ENCODE results near the gene CNPY1.
"Not testable (repeated sequence)": the region's sequence is repeated elsewhere in the genome, so short reads cannot be mapped to it uniquely, and the experiment has no call there.

Gene CNPY1

GRCh38 chr7:155565596-155565995 is 19.2 kb upstream of the CNPY1 start:
- TF ChIP-seq, protein P1, sequence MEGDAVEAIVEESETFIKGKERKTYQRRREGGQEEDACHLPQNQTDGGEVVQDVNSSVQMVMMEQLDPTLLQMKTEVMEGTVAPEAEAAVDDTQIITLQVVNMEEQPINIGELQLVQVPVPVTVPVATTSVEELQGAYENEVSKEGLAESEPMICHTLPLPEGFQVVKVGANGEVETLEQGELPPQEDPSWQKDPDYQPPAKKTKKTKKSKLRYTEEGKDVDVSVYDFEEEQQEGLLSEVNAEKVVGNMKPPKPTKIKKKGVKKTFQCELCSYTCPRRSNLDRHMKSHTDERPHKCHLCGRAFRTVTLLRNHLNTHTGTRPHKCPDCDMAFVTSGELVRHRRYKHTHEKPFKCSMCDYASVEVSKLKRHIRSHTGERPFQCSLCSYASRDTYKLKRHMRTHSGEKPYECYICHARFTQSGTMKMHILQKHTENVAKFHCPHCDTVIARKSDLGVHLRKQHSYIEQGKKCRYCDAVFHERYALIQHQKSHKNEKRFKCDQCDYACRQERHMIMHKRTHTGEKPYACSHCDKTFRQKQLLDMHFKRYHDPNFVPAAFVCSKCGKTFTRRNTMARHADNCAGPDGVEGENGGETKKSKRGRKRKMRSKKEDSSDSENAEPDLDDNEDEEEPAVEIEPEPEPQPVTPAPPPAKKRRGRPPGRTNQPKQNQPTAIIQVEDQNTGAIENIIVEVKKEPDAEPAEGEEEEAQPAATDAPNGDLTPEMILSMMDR (IDR thresholded peaks at IDR 0.05; ENCODE audit: low read depth, low read length): no peak
- no peak for DNase-seq (ENCODE audit: extremely low read depth, low read depth)

- DNase-seq (ENCODE audit: extremely low read depth, low read depth): not testable (repeated sequence)
Measured at GRCh38 chr7:155562976-155563375, 16.6 kb upstream of the CNPY1 start.

GRCh38 chr7:155562106-155562505 is 15.7 kb upstream of the CNPY1 start:
- TF ChIP-seq, protein P1 (IDR thresholded peaks at IDR 0.05; ENCODE audit: low read depth, low read length): no peak
- no peak for DNase-seq (ENCODE audit: extremely low read depth, low read depth)

DNA sequence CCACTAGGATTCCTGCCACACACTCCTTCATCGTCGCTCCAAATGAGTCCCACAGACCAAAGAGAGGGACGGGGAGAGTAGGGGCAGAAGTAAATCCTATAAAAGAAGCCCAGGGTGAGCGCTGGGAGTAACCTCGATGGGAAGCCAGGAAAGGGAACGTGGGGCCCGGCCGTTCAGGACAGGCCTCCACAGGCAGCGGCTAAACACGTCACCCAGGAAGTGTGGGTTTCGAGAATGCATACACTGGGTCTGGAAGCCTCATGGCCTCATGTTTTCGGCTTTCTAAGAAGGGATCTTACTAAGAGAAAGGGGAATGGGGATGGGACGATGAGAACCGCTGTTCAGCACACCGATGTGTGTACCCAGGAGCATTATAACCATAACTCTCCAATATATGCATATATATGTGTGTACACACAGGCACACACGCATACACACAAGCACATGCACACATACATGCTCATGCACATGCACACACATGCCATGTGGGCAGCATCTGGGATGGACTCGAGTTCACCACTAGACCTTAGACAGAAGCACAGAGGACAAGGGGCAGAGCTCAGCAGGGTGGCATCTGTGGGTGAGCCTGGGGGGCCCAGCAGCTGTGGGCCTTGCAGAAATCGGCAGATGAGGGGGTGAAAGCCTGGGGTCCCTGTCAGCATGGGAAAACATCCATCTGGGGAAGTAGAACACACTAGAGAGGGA is 14.8 kb upstream of the CNPY1 start:
- TF ChIP-seq, protein P1 (IDR thresholded peaks at IDR 0.05; ENCODE audit: low read depth, low read length): no peak
- no peak for DNase-seq (ENCODE audit: extremely low read depth, low read depth)

GRCh38 chr7:155560196-155560885 is 14.0 kb upstream of the CNPY1 start:
- no peak for DNase-seq (ENCODE audit: extremely low read depth, low read depth)
- TF ChIP-seq, protein P1 (IDR thresholded peaks at IDR 0.05; ENCODE audit: low read depth, low read length): no peak

DNA sequence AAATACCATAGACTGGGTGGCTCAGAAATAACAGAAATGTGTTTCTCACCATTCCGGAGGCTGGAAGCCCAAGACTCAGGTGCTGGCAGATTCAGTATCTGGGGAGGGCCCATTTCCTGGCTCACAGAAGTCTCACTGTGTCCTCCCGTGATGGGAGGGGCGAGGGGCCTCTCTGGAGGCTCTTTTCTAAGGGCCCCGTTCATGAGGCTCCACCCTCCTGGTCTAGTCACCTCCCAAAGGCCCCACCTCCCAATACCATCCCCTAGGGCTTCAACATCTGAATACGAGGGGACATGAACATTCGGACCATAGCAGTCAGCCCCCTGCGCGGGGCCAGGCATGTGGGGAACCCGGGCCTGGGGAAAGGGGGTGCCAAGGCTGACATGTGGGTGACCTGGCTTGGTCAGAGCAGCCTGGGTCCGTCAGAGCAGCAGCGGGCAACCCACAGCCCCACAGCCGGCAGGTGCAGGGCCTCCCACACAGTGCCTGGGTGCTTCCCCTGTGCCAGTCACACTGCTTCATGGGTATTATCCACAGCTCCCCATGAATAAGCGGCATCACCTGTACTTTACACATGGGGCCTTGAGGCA is 13.3 kb upstream of the CNPY1 start:
- TF ChIP-seq, protein P1 (IDR thresholded peaks at IDR 0.05; ENCODE audit: low read depth, low read length): no peak
- no peak for DNase-seq (ENCODE audit: extremely low read depth, low read depth)

DNA sequence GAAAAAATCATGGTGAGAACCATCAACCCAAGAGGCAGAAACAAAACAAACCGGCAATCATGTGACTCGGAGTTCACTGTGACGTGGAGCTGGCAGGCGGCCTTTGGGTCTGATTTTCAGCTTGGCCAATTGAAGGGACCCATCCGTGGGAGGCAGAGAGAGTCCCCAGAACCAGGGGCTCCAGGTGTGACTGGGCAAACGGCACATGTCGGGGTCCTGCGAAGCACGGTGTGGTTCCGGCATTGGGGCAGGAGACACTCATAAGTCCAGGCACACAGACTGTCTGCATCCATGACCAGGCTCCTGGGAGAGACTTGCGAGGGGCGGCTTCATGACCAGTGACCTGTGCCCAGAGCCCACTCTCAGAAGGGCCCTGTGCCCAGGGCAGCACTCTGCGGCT is 12.6 kb upstream of the CNPY1 start:
- TF ChIP-seq, protein P1 (IDR thresholded peaks at IDR 0.05; ENCODE audit: low read depth, low read length): no peak
- no peak for DNase-seq (ENCODE audit: extremely low read depth, low read depth)

Measured in AG09319 (cell line).